LNCAP (cell line): ENCODE data around the gene TSPYL6.

Experiments
- TF ChIP-seq, protein P1 (sequence below): fragments of 450-650 bp; IDR thresholded peaks from 2 replicates; pipeline ENCODE4 v1.5.1; 2017; ENCODE audit warnings: mild to moderate bottlenecking

Gene TSPYL6

DNA sequence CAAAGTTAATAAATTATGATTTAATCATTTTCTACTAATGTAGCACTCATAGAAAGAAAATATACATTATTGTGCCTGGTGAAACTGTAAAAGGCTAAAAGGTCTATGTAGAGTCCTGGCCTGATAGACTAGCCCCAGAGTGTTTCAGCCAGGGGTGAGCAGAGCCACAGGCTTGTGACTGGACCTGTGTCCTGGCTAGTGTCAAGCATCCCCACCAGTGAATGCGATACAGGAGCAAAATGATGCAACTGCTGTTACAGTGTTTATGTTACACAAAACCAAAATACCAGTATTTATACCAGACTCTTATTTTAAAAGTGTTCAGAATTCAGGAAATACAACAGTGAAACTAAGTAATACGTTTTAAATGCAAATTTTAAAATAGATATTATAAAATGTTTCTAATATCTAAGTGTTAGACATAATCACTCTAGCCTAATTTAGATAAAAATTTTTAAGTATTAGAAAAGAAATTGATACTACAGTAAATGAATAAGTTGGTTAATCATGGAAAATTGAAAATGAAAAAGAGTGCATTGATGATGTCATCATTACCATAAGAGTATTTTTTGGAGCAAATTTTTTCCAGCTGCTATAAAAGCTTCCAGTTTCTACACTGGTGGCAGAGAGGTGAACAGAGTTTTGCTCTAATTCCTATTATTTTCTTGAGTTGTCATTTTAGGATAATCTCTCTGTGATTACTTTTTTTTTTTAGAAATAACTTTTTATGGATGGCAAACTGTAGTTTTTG lies 6.2 kb upstream of the TSPYL6 start:
- TF ChIP-seq, protein P1, sequence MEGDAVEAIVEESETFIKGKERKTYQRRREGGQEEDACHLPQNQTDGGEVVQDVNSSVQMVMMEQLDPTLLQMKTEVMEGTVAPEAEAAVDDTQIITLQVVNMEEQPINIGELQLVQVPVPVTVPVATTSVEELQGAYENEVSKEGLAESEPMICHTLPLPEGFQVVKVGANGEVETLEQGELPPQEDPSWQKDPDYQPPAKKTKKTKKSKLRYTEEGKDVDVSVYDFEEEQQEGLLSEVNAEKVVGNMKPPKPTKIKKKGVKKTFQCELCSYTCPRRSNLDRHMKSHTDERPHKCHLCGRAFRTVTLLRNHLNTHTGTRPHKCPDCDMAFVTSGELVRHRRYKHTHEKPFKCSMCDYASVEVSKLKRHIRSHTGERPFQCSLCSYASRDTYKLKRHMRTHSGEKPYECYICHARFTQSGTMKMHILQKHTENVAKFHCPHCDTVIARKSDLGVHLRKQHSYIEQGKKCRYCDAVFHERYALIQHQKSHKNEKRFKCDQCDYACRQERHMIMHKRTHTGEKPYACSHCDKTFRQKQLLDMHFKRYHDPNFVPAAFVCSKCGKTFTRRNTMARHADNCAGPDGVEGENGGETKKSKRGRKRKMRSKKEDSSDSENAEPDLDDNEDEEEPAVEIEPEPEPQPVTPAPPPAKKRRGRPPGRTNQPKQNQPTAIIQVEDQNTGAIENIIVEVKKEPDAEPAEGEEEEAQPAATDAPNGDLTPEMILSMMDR: no peak

DNA sequence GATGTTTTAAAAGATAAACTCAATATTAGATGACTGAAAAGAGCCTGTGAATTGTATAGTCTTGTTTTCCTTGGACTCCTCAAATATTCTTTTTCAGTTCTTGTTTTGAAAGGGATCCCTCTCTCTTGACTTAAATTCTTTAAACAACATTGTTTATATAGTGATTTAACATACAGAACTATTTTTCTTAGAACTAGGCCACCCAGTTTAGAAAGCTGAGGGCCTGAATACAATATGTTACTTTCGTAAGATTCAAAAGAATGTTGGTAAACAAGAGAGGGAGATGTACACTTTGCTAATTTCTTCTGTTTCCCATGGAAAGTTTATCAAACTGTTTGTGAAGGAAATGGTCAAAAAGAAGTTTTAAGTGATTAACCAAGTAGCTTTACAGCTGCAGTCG lies 5.5 kb upstream of the TSPYL6 start:
- TF ChIP-seq, protein P1: no peak

DNA sequence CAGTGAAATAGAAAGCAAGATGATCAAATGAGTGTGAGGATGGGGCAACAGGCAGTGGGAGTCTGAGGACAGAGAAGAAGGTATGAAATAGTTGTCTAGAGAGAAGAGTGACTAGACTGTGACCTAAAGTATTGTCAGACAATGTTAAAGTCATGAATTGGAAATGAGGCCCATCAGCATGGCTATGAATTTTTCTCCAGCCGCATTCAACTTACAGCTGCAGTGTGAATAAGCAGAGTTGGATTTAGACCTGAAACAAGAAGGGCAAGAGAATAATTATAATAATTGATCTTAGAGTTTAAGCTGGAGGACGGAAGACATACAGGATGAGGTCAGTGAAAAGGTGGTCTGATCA lies 4.2 kb upstream of the TSPYL6 start:
- TF ChIP-seq, protein P1: no peak

DNA sequence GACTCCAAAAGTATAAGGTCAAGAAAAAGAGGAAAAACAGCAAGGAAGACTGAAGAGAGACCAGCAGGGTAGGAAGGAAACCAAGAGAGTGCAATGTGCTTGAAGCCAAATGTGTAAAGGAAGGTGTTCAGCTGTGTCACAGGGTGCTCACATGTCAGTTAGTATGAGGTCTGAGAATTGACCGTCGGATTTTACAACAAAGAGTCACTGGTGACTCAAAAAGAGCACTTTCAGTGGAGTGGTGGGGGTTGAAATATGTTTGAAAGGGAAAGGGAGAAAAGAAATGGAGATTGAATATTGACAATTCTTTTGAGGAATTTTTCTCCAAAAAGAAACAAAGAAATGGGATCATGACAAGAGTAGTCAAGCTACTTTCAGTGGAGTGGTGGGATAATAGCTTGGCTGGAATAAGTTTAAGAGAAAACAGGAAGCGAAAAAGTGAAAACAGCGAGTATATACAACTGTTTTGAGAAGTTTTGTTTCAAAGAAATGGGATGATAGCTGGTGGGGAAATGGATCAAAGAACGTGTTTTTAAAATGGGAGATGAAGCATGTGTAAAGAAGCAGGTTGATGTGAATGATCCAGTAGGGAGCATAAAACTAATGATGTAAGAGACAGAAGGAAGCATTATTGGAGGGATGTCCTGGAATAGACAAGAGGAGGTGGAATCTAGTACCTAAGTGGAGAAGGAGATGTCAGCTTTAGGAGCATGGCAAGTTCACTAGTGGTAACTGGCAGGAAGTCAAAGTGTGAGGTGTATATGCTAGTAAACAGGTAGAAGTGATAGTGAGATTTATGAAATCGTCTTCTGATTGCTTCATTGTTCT lies 3.6 kb upstream of the TSPYL6 start:
- TF ChIP-seq, protein P1: no peak

DNA sequence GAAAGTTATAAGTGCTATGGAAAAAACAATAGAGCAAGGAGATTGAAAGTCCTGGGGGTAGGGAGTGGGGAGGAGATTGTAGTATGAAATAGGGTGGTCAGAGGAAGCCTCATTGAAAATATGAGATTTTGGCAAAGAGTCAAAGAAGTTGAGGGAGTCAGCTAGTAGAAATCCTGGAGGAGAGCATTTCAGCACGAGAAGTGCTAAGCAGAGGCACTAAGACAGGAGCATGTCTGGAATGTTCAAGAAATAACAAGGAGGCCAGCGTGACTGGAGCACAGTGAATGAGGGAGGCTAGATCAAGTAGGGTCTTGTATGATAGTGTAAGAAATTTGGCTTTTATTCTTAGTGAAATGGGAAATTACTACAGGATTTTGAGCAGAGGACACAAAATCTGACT lies 2.1 kb upstream of the TSPYL6 start:
- TF ChIP-seq, protein P1: no peak

DNA sequence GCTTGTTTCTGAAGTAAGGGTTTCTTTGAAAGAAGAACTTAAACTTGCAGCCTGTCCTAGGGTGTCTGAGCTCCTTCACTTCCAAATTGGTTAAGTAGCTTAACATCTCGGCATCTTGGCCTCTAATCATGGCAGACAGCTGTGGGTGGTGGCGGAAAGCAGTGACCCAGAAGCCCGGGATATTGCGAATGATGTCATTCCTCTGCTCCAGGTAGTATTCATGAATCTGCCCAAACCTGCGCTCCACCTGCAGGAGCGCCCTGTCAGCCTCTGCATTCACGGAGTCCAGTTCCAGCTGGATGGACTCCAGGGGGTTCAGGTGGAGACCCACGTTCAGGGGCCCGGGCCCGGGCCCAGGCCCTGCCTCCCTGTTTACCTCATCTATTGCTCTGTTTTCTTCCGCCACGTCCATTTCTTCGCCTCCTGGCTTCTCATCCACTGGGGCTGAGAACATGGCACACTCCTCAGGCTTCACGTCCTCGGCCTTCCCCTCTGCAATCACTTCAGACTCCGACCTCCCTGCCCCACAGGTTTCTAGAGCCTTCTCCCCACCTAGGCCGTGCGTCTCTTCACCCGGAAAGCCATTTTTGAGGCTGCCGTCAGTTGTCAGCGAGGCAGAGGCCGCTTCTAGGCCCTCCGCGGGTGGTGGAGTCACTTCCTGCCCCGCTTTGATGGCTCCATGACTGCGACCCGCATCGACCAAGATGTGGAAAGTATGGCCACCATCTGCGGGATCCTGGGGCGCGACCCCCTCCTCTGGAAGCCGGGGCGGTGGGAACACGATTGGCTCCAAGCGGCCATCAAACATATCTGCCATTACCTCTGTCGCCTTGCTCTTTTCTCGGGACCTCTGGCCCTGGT lies 569 bp downstream of the TSPYL6 start:
- TF ChIP-seq, protein P1: no peak

DNA sequence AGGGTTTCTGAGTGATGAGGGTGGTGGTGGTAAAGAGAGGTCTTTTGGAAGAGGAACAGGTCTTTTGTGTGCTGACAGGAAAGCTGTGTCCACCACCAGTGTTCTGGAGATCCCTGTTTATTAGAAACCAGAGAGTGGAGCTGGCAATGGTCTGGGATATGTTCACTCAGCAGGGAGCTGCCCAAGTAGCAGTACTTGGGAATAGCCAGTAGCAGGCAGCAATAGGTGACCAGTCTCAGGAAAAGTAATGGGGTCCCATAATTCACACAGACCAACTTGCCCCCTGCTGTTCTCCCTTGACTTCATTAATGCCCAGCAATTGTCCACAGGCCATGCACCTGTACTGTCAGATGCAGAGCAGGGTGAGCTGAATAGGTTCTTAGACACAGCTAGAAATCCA lies 1.8 kb downstream of the TSPYL6 start:
- TF ChIP-seq, protein P1: no peak
